Endothelial cell of umbilical vein (primary cell): ENCODE data around the gene ZRSR2. TPM values are rescaled to one million over a fixed set of nuclear protein-coding genes. Genes with fewer than 3 reads are reported as not detected.

Source experiments
- BruUV-seq: library from RNA; stranded (reverse); fragments of 400-500 nt; replicated peaks from 2 replicates; lab custom pipeline; 2021; lab: Mats Ljungman, UMichigan
- CTCF ChIA-PET: fragments of 300-600, 350-600 bp; sonication (Branson Sonifier 250); formaldehyde crosslinking; loops from one replicate; lab custom pipeline; 2021; ENCODE audit warnings: antibody characterized with exemption, inconsistent platforms; lab: Charles Lee
- POLR2A ChIA-PET: fragments of 300-600, 350-600 bp; sonication (Branson Sonifier 250); formaldehyde crosslinking; loops from one replicate; lab custom pipeline; 2021; ENCODE audit warnings: antibody characterized with exemption, inconsistent platforms; lab: Charles Lee
- DNase-seq: peaks from one replicate; pipeline ENCODE4 v3.0.0-alpha.2; 2011; ENCODE audit warnings: low read depth, low spot score
- FAIRE-seq: peaks from 2 replicates; lab custom pipeline; 2011; peaks lifted over from hg19 to GRCh38; lab: Jason Lieb, UNC
- H2AFZ ChIP-seq: 2 replicates; pipeline ENCODE4 v1.6.0; 2012; ENCODE audit warnings: low read depth, low read length, control low read depth, inconsistent platforms
- H3K27ac ChIP-seq: 2 replicates; pipeline ENCODE4 v1.5.1; 2011; ENCODE audit warnings: low read depth, mild to moderate bottlenecking, control low read depth, low read length, moderate library complexity; ENCODE audit not compliant: insufficient read depth
- H3K27me3 ChIP-seq, 2 experiments: 2 replicates each; pipeline versions ENCODE4 v1.6.0 to v1.6.1; 2011; ENCODE audit warnings: low read length in 2 of 2, mixed read lengths in 1 of 2; ENCODE audit not compliant: control insufficient read depth in 2 of 2, insufficient read depth in 2 of 2
- H3K36me3 ChIP-seq, 2 experiments: 2 replicates in 1 of 2; 3 replicates in 1 of 2; pipeline ENCODE4 v1.5.1; 2011; ENCODE audit warnings: low read length in 2 of 2, mild to moderate bottlenecking in 1 of 2, moderate library complexity in 1 of 2; ENCODE audit not compliant: control insufficient read depth in 2 of 2, insufficient read depth in 2 of 2; ENCODE audit errors: extremely low read depth in 1 of 2
- H3K4me1 ChIP-seq: 3 replicates; pipeline ENCODE4 v1.5.1; 2011; ENCODE audit warnings: mild to moderate bottlenecking, low read length; ENCODE audit not compliant: control insufficient read depth, insufficient read depth; ENCODE audit errors: extremely low read depth
- H3K4me2 ChIP-seq: 2 replicates; pipeline ENCODE4 v1.6.1; 2011; ENCODE audit warnings: low read length, control low read depth, mixed read lengths; ENCODE audit not compliant: insufficient read depth
- H3K4me3 ChIP-seq, 3 experiments: fragments of 200-600 bp in 1 of 3; sonication (generic), shearing (Covaris generic) in 1 of 3; replicated peaks in 1 of 3; 2 replicates each; pipeline ENCODE4 v1.5.1; 2011 to 2016; ENCODE audit warnings: control low read depth in 3 of 3, low read length in 3 of 3, mild to moderate bottlenecking in 2 of 3, inconsistent platforms in 1 of 3, low read depth in 1 of 3, moderate library complexity in 1 of 3; ENCODE audit not compliant: insufficient read depth in 1 of 3
- H3K79me2 ChIP-seq: 2 replicates; pipeline ENCODE4 v1.6.0; 2012; ENCODE audit warnings: low read length, inconsistent platforms; ENCODE audit not compliant: control insufficient read depth, insufficient read depth
- H3K9ac ChIP-seq: replicated peaks from 2 replicates; pipeline ENCODE3; 2011; ENCODE audit warnings: low read length, control low read depth; ENCODE audit not compliant: insufficient read depth; ENCODE audit errors: extremely low read depth
- H3K9me1 ChIP-seq: replicated peaks from 3 replicates; pipeline ENCODE4 v1.6.0; 2011; ENCODE audit warnings: mild to moderate bottlenecking, low read length; ENCODE audit not compliant: control insufficient read depth, insufficient read depth; ENCODE audit errors: extremely low read depth
- H3K9me3 ChIP-seq: replicated peaks from 2 replicates; pipeline ENCODE4 v1.5.1; 2012; ENCODE audit warnings: low read length, inconsistent platforms; ENCODE audit not compliant: control insufficient read depth, insufficient read depth
- H4K20me1 ChIP-seq: replicated peaks from 2 replicates; pipeline ENCODE3; 2011; ENCODE audit warnings: mild to moderate bottlenecking, low read length; ENCODE audit not compliant: control insufficient read depth, insufficient read depth; ENCODE audit errors: extremely low read depth
- EZH2 ChIP-seq: IDR thresholded peaks from 2 replicates; pipeline ENCODE4 v1.6.1; 2012; ENCODE audit warnings: borderline replicate concordance, low read depth, mild to moderate bottlenecking, moderate library complexity, low read length, inconsistent platforms; ENCODE audit not compliant: severe bottlenecking
- FOS ChIP-seq: IDR thresholded peaks from 2 replicates; pipeline ENCODE4 v1.6.1; 2011; ENCODE audit warnings: mild to moderate bottlenecking, low read length, moderate library complexity, borderline replicate concordance; ENCODE audit not compliant: insufficient read depth
- GATA2 ChIP-seq: IDR thresholded peaks from 2 replicates; pipeline ENCODE4 v1.7.0; 2011; ENCODE audit warnings: low read depth, mild to moderate bottlenecking, moderate library complexity, mixed read lengths, low read length; ENCODE audit not compliant: insufficient read length, insufficient read depth
- JUN ChIP-seq: IDR thresholded peaks from 2 replicates; pipeline ENCODE4 v1.6.1; 2011; ENCODE audit warnings: borderline replicate concordance, low read depth; ENCODE audit not compliant: insufficient read length, insufficient read depth
- MYC ChIP-seq: IDR thresholded peaks from one replicate; pipeline ENCODE4 v1.6.1; 2011; ENCODE audit warnings: mild to moderate bottlenecking, low read depth, low read length
- POLR2AphosphoS5 ChIP-seq: IDR thresholded peaks from 2 replicates; pipeline ENCODE4 v1.6.1; 2012; ENCODE audit warnings: low read depth, mild to moderate bottlenecking, control low read depth, low read length, moderate library complexity; ENCODE audit not compliant: insufficient read depth
- dilution Hi-C: fragments of 300-500 bp; cut with MboI; formaldehyde crosslinking; loops from one replicate; pipeline ENCODE4 v1.15.0; 2019; ENCODE audit warnings: low sequenced_read_pairs; ENCODE audit not compliant: extremely low pct_ligation_motif_present
- intact Hi-C: fragments of 100-400 bp; cut with micrococcal nuclease; formaldehyde crosslinking; loops from one replicate; pipeline ENCODE4 v1.10.0; 2022
- polyA plus RNA-seq, 4 experiments: library from polyadenylated mRNA; depleted of rRNA in 3 of 4; stranded (reverse) in 3 of 4; unstranded in 1 of 4; fragments of >200 nt; gene quantifications; 2 replicates each; pipeline versions ENCODE4 v1.2.1 to v1.2.3, GENCODE V29; 2011 to 2012; ENCODE audit warnings: missing spikeins in 1 of 4
- total RNA-seq: library from RNA; stranded (reverse); gene quantifications from 2 replicates; pipeline ENCODE4 v1.2.3, GENCODE V29; 2021
- TF ChIP-seq, protein P1 (sequence below), 2 donors: IDR thresholded peaks; 1 replicate in 1 of 2; 2 replicates in 1 of 2; pipeline ENCODE4 v1.5.1; 2011; ENCODE audit warnings: low read length in 2 of 2, mild to moderate bottlenecking in 2 of 2, moderate library complexity in 2 of 2, control low read depth in 1 of 2, inconsistent platforms in 1 of 2, low read depth in 1 of 2; ENCODE audit not compliant: insufficient read depth in 1 of 2; ENCODE audit errors: extremely low read depth in 1 of 2
- TF ChIP-seq, protein P2 (sequence below): IDR thresholded peaks from 2 replicates; pipeline ENCODE4 v1.6.1; 2011; ENCODE audit not compliant: insufficient read depth, insufficient read length

The ZRSR2 gene
- total and polyA plus RNA-seq, 2 donors (not counting 3 experiments of a cell fraction or from before 2014, with no cell fraction given): 3.3 to 8.1 TPM

DNA sequence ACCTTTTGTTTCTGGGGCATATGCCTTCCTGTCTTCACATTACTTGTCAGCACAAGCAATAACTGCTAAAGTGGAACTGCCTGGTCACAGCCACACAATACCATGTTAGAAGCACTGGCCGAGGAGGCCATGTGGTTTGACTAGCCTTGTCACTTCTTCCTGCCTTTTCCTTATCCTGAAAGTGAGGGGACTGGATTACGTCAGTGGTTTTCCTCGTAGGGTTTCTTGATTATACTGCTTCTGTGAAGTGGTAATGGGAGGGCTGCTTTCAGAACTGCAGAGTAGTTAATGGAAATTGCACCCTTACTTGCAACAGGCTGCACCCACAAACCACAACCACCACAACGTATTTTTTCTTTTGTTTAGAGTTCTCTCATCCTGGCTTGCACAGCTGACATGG is 26.6 kb downstream of the ZRSR2 start:
- H3K79me2 ChIP-seq: no peaks in the 10 kb centered on the region
- dilution Hi-C loops: no loop called here
- H3K9me3 ChIP-seq: no peaks in the 10 kb centered on the region
- no peak overlapping the region for H3K9ac ChIP-seq
- no peak for DNase-seq
- H3K4me1 ChIP-seq: no peaks in the 10 kb centered on the region
- no TSS peak for BruUV-seq
- FAIRE-seq: peak; percentile 35
- no peaks in the 10 kb centered on the region for H3K27me3 ChIP-seq
- no peak overlapping the region for H3K4me2 ChIP-seq
- peaks cover 0 to 4% of the 10 kb centered on the region in 2 experiments for H3K36me3 ChIP-seq
- intact Hi-C loops: loop anchor here (1.0 kb wide), 1 partner anchor 156 kb away; no protein-coding TSS in a partner anchor
- no peak overlapping the region for H3K27ac ChIP-seq
- H3K4me3 ChIP-seq: no peak overlapping the region
- no peaks in the 10 kb centered on the region for H3K9me1 ChIP-seq
- H2AFZ ChIP-seq: no peak overlapping the region
- no peaks in the 10 kb centered on the region for H4K20me1 ChIP-seq
- POLR2A ChIA-PET: no interaction called here
- TF ChIP-seq GATA2 (no peak), POLR2AphosphoS5 (no peak), EZH2 (no peak), FOS (no peak), MYC (no peak), JUN (no peak)
- TF ChIP-seq, protein P1, sequence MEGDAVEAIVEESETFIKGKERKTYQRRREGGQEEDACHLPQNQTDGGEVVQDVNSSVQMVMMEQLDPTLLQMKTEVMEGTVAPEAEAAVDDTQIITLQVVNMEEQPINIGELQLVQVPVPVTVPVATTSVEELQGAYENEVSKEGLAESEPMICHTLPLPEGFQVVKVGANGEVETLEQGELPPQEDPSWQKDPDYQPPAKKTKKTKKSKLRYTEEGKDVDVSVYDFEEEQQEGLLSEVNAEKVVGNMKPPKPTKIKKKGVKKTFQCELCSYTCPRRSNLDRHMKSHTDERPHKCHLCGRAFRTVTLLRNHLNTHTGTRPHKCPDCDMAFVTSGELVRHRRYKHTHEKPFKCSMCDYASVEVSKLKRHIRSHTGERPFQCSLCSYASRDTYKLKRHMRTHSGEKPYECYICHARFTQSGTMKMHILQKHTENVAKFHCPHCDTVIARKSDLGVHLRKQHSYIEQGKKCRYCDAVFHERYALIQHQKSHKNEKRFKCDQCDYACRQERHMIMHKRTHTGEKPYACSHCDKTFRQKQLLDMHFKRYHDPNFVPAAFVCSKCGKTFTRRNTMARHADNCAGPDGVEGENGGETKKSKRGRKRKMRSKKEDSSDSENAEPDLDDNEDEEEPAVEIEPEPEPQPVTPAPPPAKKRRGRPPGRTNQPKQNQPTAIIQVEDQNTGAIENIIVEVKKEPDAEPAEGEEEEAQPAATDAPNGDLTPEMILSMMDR (IDR thresholded peaks at IDR 0.05; ENCODE audit: extremely low read depth in 1 of 2, insufficient read depth in 1 of 2, low read depth in 1 of 2, low read length in 2 of 2): no peak
- TF ChIP-seq, protein P2, sequence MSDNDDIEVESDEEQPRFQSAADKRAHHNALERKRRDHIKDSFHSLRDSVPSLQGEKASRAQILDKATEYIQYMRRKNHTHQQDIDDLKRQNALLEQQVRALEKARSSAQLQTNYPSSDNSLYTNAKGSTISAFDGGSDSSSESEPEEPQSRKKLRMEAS: no peak
- CTCF ChIA-PET: interaction anchor here (1.2 kb wide), 1 partner anchor 62 kb away, joined by 3 read pairs; no protein-coding TSS in a partner anchor
